ENCODE measurements around the gene EDA. TPM values are rescaled to one million over a fixed set of nuclear protein-coding genes. Genes with fewer than 3 reads are reported as not detected.
"Not testable (repeated sequence)": the region's sequence is repeated elsewhere in the genome, so short reads cannot be mapped to it uniquely, and the experiment has no call there.

EDA gene
- total RNA-seq, 1 experiment from 2014 or later = 0.98 TPM

DNA sequence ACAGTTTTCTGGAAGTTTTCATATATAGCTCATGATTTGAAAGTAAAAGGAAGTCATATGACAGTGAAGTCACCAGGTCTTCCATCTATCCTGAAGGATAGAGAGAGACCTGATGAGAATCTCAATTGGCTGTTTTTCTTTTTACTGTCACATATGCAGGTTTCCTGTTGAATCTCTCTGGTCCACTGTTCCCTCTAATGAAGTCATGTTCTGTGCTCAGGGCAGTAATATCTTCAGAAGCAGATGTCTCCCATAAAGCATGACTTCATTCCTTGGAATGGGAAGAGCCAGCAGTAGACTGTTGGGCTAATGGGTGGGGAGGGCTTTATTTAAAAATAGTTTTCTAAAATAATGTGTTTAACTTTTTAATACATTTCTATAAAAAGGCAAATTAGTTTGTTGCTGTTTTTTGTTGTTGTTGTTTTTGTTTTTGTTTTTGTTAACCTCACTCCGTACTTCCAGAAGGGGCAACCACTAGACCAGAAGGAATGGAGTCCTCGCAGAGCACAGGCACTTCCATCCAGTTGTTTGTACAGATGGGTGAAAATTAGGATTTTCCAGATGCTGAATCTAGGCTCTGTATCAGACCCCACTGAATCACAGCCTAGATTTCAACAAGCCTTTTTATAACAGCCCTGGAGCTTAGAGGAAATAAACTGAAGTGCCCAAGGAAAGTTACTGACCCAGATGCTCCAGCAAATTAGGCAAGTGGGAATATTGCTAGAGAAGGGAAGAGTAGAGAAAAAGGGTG is 379.6 kb downstream of the EDA start:
- H3K4me3 ChIP-seq (ENCODE audit: low read depth, low read length) = no peak overlapping the region
- intact Hi-C loops (cut with micrococcal nuclease; ENCODE audit: unreplicated experiment) = no loop called here
- ChIA-PET POLR2A (no interaction called here), CTCF (no interaction called here)
- Mint-ChIP-seq H3K9me3 (ENCODE audit: unreplicated experiment) (no peaks in the 10 kb centered on the region), H3K27me3 (ENCODE audit: insufficient read depth, unreplicated experiment) (no peaks in the 10 kb centered on the region), H3K36me3 (ENCODE audit: insufficient read depth, unreplicated experiment) (no peaks in the 10 kb centered on the region), H3K27ac (ENCODE audit: unreplicated experiment) (no peak overlapping the region), H3K4me3 (ENCODE audit: unreplicated experiment) (no peak overlapping the region), H3K4me1 (ENCODE audit: low read depth, unreplicated experiment) (no peaks in the 10 kb centered on the region)
- H3K9me3 ChIP-seq = no peaks in the 10 kb centered on the region
- no TSS peak for BruUV-seq (replicated peaks)
- no peak for DNase-seq
- H3K27me3 ChIP-seq (replicated peaks; ENCODE audit: control insufficient read depth, insufficient read depth, low read length) = no peaks in the 10 kb centered on the region
- no peaks in the 10 kb centered on the region for H3K4me1 ChIP-seq
- H3K36me3 ChIP-seq (ENCODE audit: control insufficient read depth, insufficient read depth, low read length) = no peaks in the 10 kb centered on the region
- TF ChIP-seq, protein P1, sequence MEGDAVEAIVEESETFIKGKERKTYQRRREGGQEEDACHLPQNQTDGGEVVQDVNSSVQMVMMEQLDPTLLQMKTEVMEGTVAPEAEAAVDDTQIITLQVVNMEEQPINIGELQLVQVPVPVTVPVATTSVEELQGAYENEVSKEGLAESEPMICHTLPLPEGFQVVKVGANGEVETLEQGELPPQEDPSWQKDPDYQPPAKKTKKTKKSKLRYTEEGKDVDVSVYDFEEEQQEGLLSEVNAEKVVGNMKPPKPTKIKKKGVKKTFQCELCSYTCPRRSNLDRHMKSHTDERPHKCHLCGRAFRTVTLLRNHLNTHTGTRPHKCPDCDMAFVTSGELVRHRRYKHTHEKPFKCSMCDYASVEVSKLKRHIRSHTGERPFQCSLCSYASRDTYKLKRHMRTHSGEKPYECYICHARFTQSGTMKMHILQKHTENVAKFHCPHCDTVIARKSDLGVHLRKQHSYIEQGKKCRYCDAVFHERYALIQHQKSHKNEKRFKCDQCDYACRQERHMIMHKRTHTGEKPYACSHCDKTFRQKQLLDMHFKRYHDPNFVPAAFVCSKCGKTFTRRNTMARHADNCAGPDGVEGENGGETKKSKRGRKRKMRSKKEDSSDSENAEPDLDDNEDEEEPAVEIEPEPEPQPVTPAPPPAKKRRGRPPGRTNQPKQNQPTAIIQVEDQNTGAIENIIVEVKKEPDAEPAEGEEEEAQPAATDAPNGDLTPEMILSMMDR (IDR thresholded peaks at IDR 0.05; ENCODE audit: insufficient read depth in 1 of 2, low read depth in 1 of 2, low read length in 1 of 2, severe bottlenecking in 1 of 2, unreplicated experiment in 1 of 2) = no peak

DNA sequence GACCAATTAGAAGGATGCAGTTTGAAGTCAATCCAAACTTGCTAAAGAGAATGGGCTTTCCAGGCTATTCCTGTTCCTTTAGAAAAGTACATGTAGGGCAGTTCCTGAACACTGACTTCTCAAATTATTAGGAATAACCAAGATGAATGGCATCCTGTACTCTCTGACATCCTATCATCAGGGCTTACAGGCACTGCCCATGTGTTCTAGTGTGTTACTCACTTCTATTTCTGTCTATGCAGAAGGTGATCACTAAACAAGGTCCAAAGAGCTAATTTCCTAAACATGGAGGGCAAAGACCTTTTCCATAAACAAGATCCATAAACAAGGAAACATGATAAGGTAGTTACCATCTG is 380.2 kb downstream of the EDA start:
- ChIA-PET POLR2A (no interaction called here), CTCF (no interaction called here)
- intact Hi-C loops (cut with micrococcal nuclease; ENCODE audit: unreplicated experiment) = no loop called here
- Mint-ChIP-seq H3K27me3 (ENCODE audit: insufficient read depth, unreplicated experiment) (no peaks in the 10 kb centered on the region), H3K36me3 (ENCODE audit: insufficient read depth, unreplicated experiment) (no peaks in the 10 kb centered on the region), H3K9me3 (ENCODE audit: unreplicated experiment) (no peaks in the 10 kb centered on the region), H3K4me3 (ENCODE audit: unreplicated experiment) (no peak overlapping the region), H3K4me1 (ENCODE audit: low read depth, unreplicated experiment) (no peaks in the 10 kb centered on the region), H3K27ac (ENCODE audit: unreplicated experiment) (no peak overlapping the region)
- Histone ChIP-seq H3K27me3 (replicated peaks; ENCODE audit: control insufficient read depth, insufficient read depth, low read length) (no peaks in the 10 kb centered on the region), H3K4me1 (no peaks in the 10 kb centered on the region), H3K9me3 (no peaks in the 10 kb centered on the region), H3K4me3 (ENCODE audit: low read depth, low read length) (no peak overlapping the region), H3K36me3 (ENCODE audit: control insufficient read depth, insufficient read depth, low read length) (no peaks in the 10 kb centered on the region)
- TF ChIP-seq, protein P1 (IDR thresholded peaks at IDR 0.05; ENCODE audit: insufficient read depth in 1 of 2, low read depth in 1 of 2, low read length in 1 of 2, severe bottlenecking in 1 of 2, unreplicated experiment in 1 of 2) = no peak
- no TSS peak for BruUV-seq (replicated peaks)
- no peak for DNase-seq

DNA sequence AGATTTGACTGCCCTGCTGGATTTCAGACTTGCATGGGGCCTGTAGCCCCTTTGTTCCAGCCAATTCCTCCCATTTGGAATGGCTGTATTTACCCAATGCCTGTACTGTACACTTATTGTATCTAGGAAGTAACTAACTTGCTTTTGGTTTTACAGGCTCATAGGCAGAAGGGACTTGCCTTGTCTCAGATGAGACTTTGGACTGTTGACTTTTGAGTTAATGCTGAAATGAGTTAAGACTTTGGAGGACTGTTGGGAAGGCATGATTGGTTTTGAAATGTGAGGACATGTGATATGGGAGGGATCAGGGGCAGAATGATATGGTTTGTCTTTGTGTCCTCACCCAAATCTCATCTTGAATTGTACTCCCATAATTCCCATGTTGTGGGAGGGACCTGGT is 382.4 kb downstream of the EDA start:
- POLR2A ChIA-PET; H3K4me1 Mint-ChIP-seq (ENCODE audit: low read depth, unreplicated experiment); BruUV-seq (replicated peaks): not testable (repeated sequence)

DNA sequence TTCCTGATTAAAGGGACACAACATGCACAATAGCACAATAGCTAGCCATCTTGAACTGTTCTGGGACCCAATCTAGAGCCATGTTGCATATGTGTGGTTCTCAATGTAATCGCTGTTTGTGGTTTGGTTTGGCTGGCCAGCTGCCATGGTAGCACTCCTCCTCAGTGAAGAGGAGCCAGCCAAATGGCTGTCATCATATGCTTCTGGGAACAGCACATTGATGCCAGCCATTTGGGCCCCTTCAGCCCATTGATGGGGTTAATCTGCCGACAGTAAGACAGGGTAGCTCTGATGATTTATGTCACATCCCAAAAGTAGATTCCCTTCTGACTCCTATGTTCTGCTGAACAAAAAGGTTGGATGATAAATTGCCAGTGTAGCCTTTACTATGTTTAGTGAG is 385.4 kb downstream of the EDA start:
- H3K27ac Mint-ChIP-seq (ENCODE audit: unreplicated experiment) = no peak overlapping the region
- intact Hi-C loops (cut with micrococcal nuclease; ENCODE audit: unreplicated experiment) = no loop called here
- H3K4me3 Mint-ChIP-seq (ENCODE audit: unreplicated experiment) = no peak overlapping the region
- Histone ChIP-seq H3K4me3 (ENCODE audit: low read depth, low read length) (no peak overlapping the region), H3K9me3 (no peaks in the 10 kb centered on the region), H3K36me3 (ENCODE audit: control insufficient read depth, insufficient read depth, low read length) (no peaks in the 10 kb centered on the region), H3K4me1 (no peaks in the 10 kb centered on the region), H3K27me3 (replicated peaks; ENCODE audit: control insufficient read depth, insufficient read depth, low read length) (no peaks in the 10 kb centered on the region)
- no peaks in the 10 kb centered on the region for H3K27me3 Mint-ChIP-seq (ENCODE audit: insufficient read depth, unreplicated experiment)
- ChIA-PET CTCF (no interaction called here), POLR2A (no interaction called here)
- no peaks in the 10 kb centered on the region for H3K4me1 Mint-ChIP-seq (ENCODE audit: low read depth, unreplicated experiment)
- no TSS peak for BruUV-seq (replicated peaks)
- H3K36me3 Mint-ChIP-seq (ENCODE audit: insufficient read depth, unreplicated experiment) = no peaks in the 10 kb centered on the region
- no peaks in the 10 kb centered on the region for H3K9me3 Mint-ChIP-seq (ENCODE audit: unreplicated experiment)
- no peak for DNase-seq
- TF ChIP-seq, protein P1 (IDR thresholded peaks at IDR 0.05; ENCODE audit: insufficient read depth in 1 of 2, low read depth in 1 of 2, low read length in 1 of 2, severe bottlenecking in 1 of 2, unreplicated experiment in 1 of 2) = no peak

More for the DNA sequence above, 382.4 kb downstream of the EDA start:
- H3K27me3 ChIP-seq (replicated peaks; ENCODE audit: control insufficient read depth, insufficient read depth, low read length); H3K9me3 ChIP-seq; H3K4me3 ChIP-seq (ENCODE audit: low read depth, low read length); CTCF ChIA-PET; H3K4me1 ChIP-seq; intact Hi-C loops (cut with micrococcal nuclease; ENCODE audit: unreplicated experiment); H3K9me3 Mint-ChIP-seq (ENCODE audit: unreplicated experiment); H3K36me3 Mint-ChIP-seq (ENCODE audit: insufficient read depth, unreplicated experiment); H3K4me3 Mint-ChIP-seq (ENCODE audit: unreplicated experiment); H3K27me3 Mint-ChIP-seq (ENCODE audit: insufficient read depth, unreplicated experiment); DNase-seq; H3K36me3 ChIP-seq (ENCODE audit: control insufficient read depth, insufficient read depth, low read length); H3K27ac Mint-ChIP-seq (ENCODE audit: unreplicated experiment): not testable (repeated sequence)

Measured in Caco-2 (cell line).